GM12891 (cell line): ENCODE measurements around the gene TSPO2.
A peak's percentile ranks its signal among the peaks of the same experiment; 100 is the strongest.

ENCODE experiments used
- DNase-seq: peaks from one replicate; pipeline ENCODE4 v3.0.0; 2011; ENCODE audit warnings: low spot score; ENCODE audit not compliant: insufficient read length
- FAIRE-seq: peaks from 2 replicates; lab custom pipeline; 2011; peaks lifted over from hg19 to GRCh38; lab: Jason Lieb, UNC
- PAX5 ChIP-seq: IDR thresholded peaks from 2 replicates; pipeline ENCODE4 v1.6.1; 2011; ENCODE audit warnings: low read length, moderate library complexity, mild to moderate bottlenecking; ENCODE audit not compliant: insufficient read depth, severe bottlenecking
- POLR2A ChIP-seq: IDR thresholded peaks from 2 replicates; pipeline ENCODE4 v1.6.1; 2011; ENCODE audit warnings: low read depth, low read length, control low read depth
- POLR2AphosphoS5 ChIP-seq: IDR thresholded peaks from 2 replicates; pipeline ENCODE4 v1.6.1; 2011; ENCODE audit warnings: low read depth, low read length, control low read depth
- POU2F2 ChIP-seq: IDR thresholded peaks from 2 replicates; pipeline ENCODE4 v1.6.1; 2011; ENCODE audit warnings: low read depth, mild to moderate bottlenecking, control low read depth, low read length, moderate library complexity
- SPI1 ChIP-seq: IDR thresholded peaks from 2 replicates; pipeline ENCODE4 v1.6.1; 2011; ENCODE audit warnings: low read depth, low read length, control low read depth
- TAF1 ChIP-seq: IDR thresholded peaks from 2 replicates; pipeline ENCODE4 v1.6.1; 2011; ENCODE audit warnings: low read depth, low read length, control low read depth

The TSPO2 gene

GRCh38 chr6:41049521-41049920, 7.3 kb downstream of the TSPO2 start:
- no peak for FAIRE-seq
- DNase-seq, result no peak
- no peak for TF ChIP-seq TAF1
- TF ChIP-seq SPI1, result no peak

DNA sequence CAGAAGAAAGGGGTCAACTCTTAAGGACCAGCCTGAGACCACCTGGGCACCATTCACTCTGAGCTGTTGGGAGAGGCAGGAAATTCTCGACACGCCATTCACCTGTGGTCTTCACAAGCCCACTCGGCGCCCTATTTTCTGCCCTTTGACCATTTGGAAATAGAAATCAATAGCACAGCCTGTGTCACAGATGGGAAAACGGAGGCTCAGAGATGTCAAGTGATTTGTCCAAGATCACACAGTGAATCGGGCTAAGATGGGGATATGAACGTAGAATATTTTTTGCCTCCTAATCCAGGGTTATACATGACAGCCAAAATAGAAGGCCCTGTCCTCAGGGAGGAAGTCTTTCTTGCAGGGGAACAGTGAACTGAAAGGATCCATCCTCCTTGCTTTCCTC, 7.7 kb downstream of the TSPO2 start:
- FAIRE-seq (no peak), DNase-seq (no peak)
- no peak for TF ChIP-seq PAX5
- TF ChIP-seq POU2F2, result no peak
- no peak for TF ChIP-seq POLR2A
- no peak for TF ChIP-seq TAF1
- TF ChIP-seq POLR2AphosphoS5, result no peak
- no peak for TF ChIP-seq SPI1

DNA sequence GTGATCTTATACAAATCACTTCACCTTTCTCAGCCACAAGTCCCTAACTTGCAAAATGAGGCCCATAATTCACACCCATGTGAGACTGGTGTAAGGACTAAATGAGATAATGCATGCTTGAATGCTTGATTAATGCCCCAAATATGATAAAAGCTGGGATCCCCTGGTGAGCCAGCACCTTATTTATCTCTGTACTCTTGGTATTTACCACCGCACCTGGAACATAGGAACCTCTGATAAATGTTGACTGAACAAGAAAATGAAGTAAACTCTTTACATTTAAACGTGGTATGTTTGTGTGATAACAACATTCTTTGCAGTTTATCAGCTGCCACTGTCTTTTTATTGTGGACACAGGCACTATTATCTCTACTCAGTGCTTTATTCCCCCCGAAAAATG, 8.3 kb downstream of the TSPO2 start:
- TF ChIP-seq PAX5 (no peak), SPI1 (no peak), POLR2A (no peak), TAF1 (no peak), POU2F2 (no peak), POLR2AphosphoS5 (no peak)
- DNase-seq (no peak), FAIRE-seq (no peak)

- no peak for DNase-seq
- TF ChIP-seq PAX5, result no peak
- TF ChIP-seq SPI1, result peak; percentile 89
- no peak for TF ChIP-seq POLR2AphosphoS5
- peak; percentile 56 for FAIRE-seq
Observed at GRCh38 chr6:41051873-41052272, 9.6 kb downstream of the TSPO2 start.

DNA sequence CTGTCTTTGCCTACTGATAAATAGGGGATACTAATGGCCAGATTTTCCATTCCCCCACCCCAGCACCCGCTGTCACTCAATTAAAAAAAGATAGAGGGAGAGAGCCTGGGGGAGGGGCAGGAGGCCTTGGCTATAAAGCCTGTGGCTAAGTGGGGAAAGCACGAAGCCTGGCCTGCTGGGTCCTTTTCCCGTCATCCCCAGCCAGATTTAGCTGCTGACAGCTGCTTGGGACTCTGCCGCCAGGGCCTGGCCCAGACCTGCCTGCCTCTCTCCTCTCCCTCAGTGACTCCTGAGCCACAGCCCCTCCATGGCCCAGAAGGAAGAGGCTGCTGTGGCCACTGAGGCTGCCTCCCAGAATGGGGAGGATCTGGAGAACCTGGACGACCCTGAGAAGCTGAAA, 10.8 kb downstream of the TSPO2 start, which contains the start of gene APOBEC2:
TSS of gene APOBEC2 (plus strand) at position 162 of the 400 bp plus-strand sequence. CDS start at position 308, 146 bp downstream.
- FAIRE-seq, result no peak
- TF ChIP-seq POLR2AphosphoS5, result no peak
- no peak for TF ChIP-seq PAX5
- TF ChIP-seq TAF1, result no peak
- TF ChIP-seq SPI1, result no peak
- TF ChIP-seq POLR2A, result no peak
- no peak for TF ChIP-seq POU2F2
- DNase-seq, result no peak

DNA sequence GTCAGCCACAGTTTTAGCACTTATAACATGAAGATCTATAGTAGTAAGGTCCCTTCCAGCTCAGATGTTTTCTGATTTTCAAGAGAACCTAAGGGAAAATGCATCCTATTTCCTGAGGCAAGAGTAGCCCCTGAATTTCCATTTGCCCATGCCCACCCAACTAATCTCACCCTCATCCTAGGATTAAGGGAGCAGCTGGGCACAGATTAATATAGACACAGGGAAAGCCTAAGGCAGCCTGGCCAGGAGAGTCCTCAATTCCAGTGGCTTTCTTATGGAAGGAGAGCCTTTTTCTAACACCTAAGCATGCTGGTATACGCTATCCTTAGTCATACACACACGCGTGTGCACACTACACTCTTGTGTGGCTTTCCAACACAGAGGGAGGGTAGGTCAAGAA, 12.2 kb downstream of the TSPO2 start:
- no peak for FAIRE-seq
- no peak for DNase-seq
- no peak for TF ChIP-seq POLR2A
- TF ChIP-seq POLR2AphosphoS5, result no peak
- no peak for TF ChIP-seq PAX5
- TF ChIP-seq SPI1, result no peak
- TF ChIP-seq POU2F2, result no peak

DNA sequence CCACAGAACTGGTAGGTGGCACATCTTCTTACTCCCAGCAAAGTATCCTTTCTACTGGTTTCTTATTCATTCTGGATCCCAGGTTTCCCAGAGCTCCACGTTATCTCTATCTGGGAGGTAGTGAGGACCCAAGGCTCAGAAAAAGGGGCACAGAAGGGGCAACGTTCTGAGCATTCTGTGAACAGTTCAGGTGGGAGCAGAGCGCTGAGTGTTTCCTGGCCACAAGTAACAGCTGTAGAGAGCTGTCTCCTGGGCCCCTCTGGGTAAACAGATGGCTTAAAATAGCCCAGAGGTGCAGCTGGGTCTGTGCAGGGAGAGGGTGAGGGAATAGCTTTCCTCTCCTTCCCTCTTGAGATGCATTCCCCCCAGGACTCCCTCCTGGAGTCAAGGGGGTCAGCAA, 12.9 kb downstream of the TSPO2 start:
- DNase-seq (no peak), FAIRE-seq (no peak)
- TF ChIP-seq PAX5, result no peak
- TF ChIP-seq SPI1, result no peak
- no peak for TF ChIP-seq POLR2A
- no peak for TF ChIP-seq POU2F2
- TF ChIP-seq POLR2AphosphoS5, result no peak
- no peak for TF ChIP-seq TAF1

- DNase-seq, result no peak
- no peak for FAIRE-seq
- TF ChIP-seq POLR2A (no peak), SPI1 (no peak), PAX5 (no peak), TAF1 (no peak), POLR2AphosphoS5 (no peak), POU2F2 (no peak)
Observed at GRCh38 chr6:41056768-41057490, 14.7 kb downstream of the TSPO2 start.

- TF ChIP-seq POLR2A (no peak), TAF1 (no peak), POLR2AphosphoS5 (no peak), SPI1 (no peak), POU2F2 (no peak), PAX5 (no peak)
- DNase-seq, result no peak
- FAIRE-seq, result no peak
Observed at GRCh38 chr6:41058783-41059181, 16.5 kb downstream of the TSPO2 start.

- FAIRE-seq (no peak), DNase-seq (no peak)
- TF ChIP-seq SPI1 (no peak), POU2F2 (no peak), POLR2AphosphoS5 (no peak), PAX5 (no peak), TAF1 (no peak), POLR2A (no peak)
Observed at GRCh38 chr6:41059556-41059955, 17.3 kb downstream of the TSPO2 start.

- FAIRE-seq (no peak), DNase-seq (no peak)
- no peak for TF ChIP-seq POLR2A
- TF ChIP-seq POLR2AphosphoS5, result no peak
- TF ChIP-seq PAX5, result no peak
- TF ChIP-seq POU2F2, result no peak
- no peak for TF ChIP-seq TAF1
- no peak for TF ChIP-seq SPI1
Observed at GRCh38 chr6:41061196-41061726, 19.0 kb downstream of the TSPO2 start.
